Endothelial cell of umbilical vein (primary cell): Measurements from ENCODE around the gene CCR9. TPM values are rescaled to one million over a fixed set of nuclear protein-coding genes. Genes with fewer than 3 reads are reported as not detected.
"Not testable (repeated sequence)": the region's sequence is repeated elsewhere in the genome, so short reads cannot be mapped to it uniquely, and the experiment has no call there.

Source experiments
- BruUV-seq: library from RNA; stranded (reverse); fragments of 400-500 nt; replicated peaks from 2 replicates; lab custom pipeline; 2021; lab: Mats Ljungman, UMichigan
- CTCF ChIA-PET: fragments of 300-600, 350-600 bp; sonication (Branson Sonifier 250); formaldehyde crosslinking; loops from one replicate; lab custom pipeline; 2021; ENCODE audit warnings: antibody characterized with exemption, inconsistent platforms; lab: Charles Lee
- POLR2A ChIA-PET: fragments of 300-600, 350-600 bp; sonication (Branson Sonifier 250); formaldehyde crosslinking; loops from one replicate; lab custom pipeline; 2021; ENCODE audit warnings: antibody characterized with exemption, inconsistent platforms; lab: Charles Lee
- DNase-seq: peaks from one replicate; pipeline ENCODE4 v3.0.0-alpha.2; 2011; ENCODE audit warnings: low read depth, low spot score
- FAIRE-seq: peaks from 2 replicates; lab custom pipeline; 2011; peaks lifted over from hg19 to GRCh38; lab: Jason Lieb, UNC
- H2AFZ ChIP-seq: 2 replicates; pipeline ENCODE4 v1.6.0; 2012; ENCODE audit warnings: low read depth, low read length, control low read depth, inconsistent platforms
- H3K27ac ChIP-seq: 2 replicates; pipeline ENCODE4 v1.5.1; 2011; ENCODE audit warnings: low read depth, mild to moderate bottlenecking, control low read depth, low read length, moderate library complexity; ENCODE audit not compliant: insufficient read depth
- H3K27me3 ChIP-seq, 2 experiments: 2 replicates each; pipeline versions ENCODE4 v1.6.0 to v1.6.1; 2011; ENCODE audit warnings: low read length in 2 of 2, mixed read lengths in 1 of 2; ENCODE audit not compliant: control insufficient read depth in 2 of 2, insufficient read depth in 2 of 2
- H3K36me3 ChIP-seq, 2 experiments: 2 replicates in 1 of 2; 3 replicates in 1 of 2; pipeline ENCODE4 v1.5.1; 2011; ENCODE audit warnings: low read length in 2 of 2, mild to moderate bottlenecking in 1 of 2, moderate library complexity in 1 of 2; ENCODE audit not compliant: control insufficient read depth in 2 of 2, insufficient read depth in 2 of 2; ENCODE audit errors: extremely low read depth in 1 of 2
- H3K4me1 ChIP-seq: 3 replicates; pipeline ENCODE4 v1.5.1; 2011; ENCODE audit warnings: mild to moderate bottlenecking, low read length; ENCODE audit not compliant: control insufficient read depth, insufficient read depth; ENCODE audit errors: extremely low read depth
- H3K4me2 ChIP-seq: 2 replicates; pipeline ENCODE4 v1.6.1; 2011; ENCODE audit warnings: low read length, control low read depth, mixed read lengths; ENCODE audit not compliant: insufficient read depth
- H3K4me3 ChIP-seq, 3 experiments: fragments of 200-600 bp in 1 of 3; sonication (generic), shearing (Covaris generic) in 1 of 3; replicated peaks in 1 of 3; 2 replicates each; pipeline ENCODE4 v1.5.1; 2011 to 2016; ENCODE audit warnings: control low read depth in 3 of 3, low read length in 3 of 3, mild to moderate bottlenecking in 2 of 3, inconsistent platforms in 1 of 3, low read depth in 1 of 3, moderate library complexity in 1 of 3; ENCODE audit not compliant: insufficient read depth in 1 of 3
- H3K79me2 ChIP-seq: 2 replicates; pipeline ENCODE4 v1.6.0; 2012; ENCODE audit warnings: low read length, inconsistent platforms; ENCODE audit not compliant: control insufficient read depth, insufficient read depth
- H3K9ac ChIP-seq: replicated peaks from 2 replicates; pipeline ENCODE3; 2011; ENCODE audit warnings: low read length, control low read depth; ENCODE audit not compliant: insufficient read depth; ENCODE audit errors: extremely low read depth
- H3K9me1 ChIP-seq: replicated peaks from 3 replicates; pipeline ENCODE4 v1.6.0; 2011; ENCODE audit warnings: mild to moderate bottlenecking, low read length; ENCODE audit not compliant: control insufficient read depth, insufficient read depth; ENCODE audit errors: extremely low read depth
- H3K9me3 ChIP-seq: replicated peaks from 2 replicates; pipeline ENCODE4 v1.5.1; 2012; ENCODE audit warnings: low read length, inconsistent platforms; ENCODE audit not compliant: control insufficient read depth, insufficient read depth
- H4K20me1 ChIP-seq: replicated peaks from 2 replicates; pipeline ENCODE3; 2011; ENCODE audit warnings: mild to moderate bottlenecking, low read length; ENCODE audit not compliant: control insufficient read depth, insufficient read depth; ENCODE audit errors: extremely low read depth
- EZH2 ChIP-seq: IDR thresholded peaks from 2 replicates; pipeline ENCODE4 v1.6.1; 2012; ENCODE audit warnings: borderline replicate concordance, low read depth, mild to moderate bottlenecking, moderate library complexity, low read length, inconsistent platforms; ENCODE audit not compliant: severe bottlenecking
- GATA2 ChIP-seq: IDR thresholded peaks from 2 replicates; pipeline ENCODE4 v1.7.0; 2011; ENCODE audit warnings: low read depth, mild to moderate bottlenecking, moderate library complexity, mixed read lengths, low read length; ENCODE audit not compliant: insufficient read length, insufficient read depth
- MYC ChIP-seq: IDR thresholded peaks from one replicate; pipeline ENCODE4 v1.6.1; 2011; ENCODE audit warnings: mild to moderate bottlenecking, low read depth, low read length
- POLR2A ChIP-seq: IDR thresholded peaks from 2 replicates; pipeline ENCODE4 v1.6.1; 2012; ENCODE audit warnings: low read depth, mild to moderate bottlenecking, control low read depth, low read length
- POLR2AphosphoS5 ChIP-seq: IDR thresholded peaks from 2 replicates; pipeline ENCODE4 v1.6.1; 2012; ENCODE audit warnings: low read depth, mild to moderate bottlenecking, control low read depth, low read length, moderate library complexity; ENCODE audit not compliant: insufficient read depth
- dilution Hi-C: fragments of 300-500 bp; cut with MboI; formaldehyde crosslinking; loops from one replicate; pipeline ENCODE4 v1.15.0; 2019; ENCODE audit warnings: low sequenced_read_pairs; ENCODE audit not compliant: extremely low pct_ligation_motif_present
- intact Hi-C: fragments of 100-400 bp; cut with micrococcal nuclease; formaldehyde crosslinking; loops from one replicate; pipeline ENCODE4 v1.10.0; 2022
- polyA plus RNA-seq, 4 experiments: library from polyadenylated mRNA; depleted of rRNA in 3 of 4; stranded (reverse) in 3 of 4; unstranded in 1 of 4; fragments of >200 nt; gene quantifications; 2 replicates each; pipeline versions ENCODE4 v1.2.1 to v1.2.3, GENCODE V29; 2011 to 2012; ENCODE audit warnings: missing spikeins in 1 of 4
- total RNA-seq: library from RNA; stranded (reverse); gene quantifications from 2 replicates; pipeline ENCODE4 v1.2.3, GENCODE V29; 2021
- TF ChIP-seq, protein P1 (sequence below), 2 donors: IDR thresholded peaks; 1 replicate in 1 of 2; 2 replicates in 1 of 2; pipeline ENCODE4 v1.5.1; 2011; ENCODE audit warnings: low read length in 2 of 2, mild to moderate bottlenecking in 2 of 2, moderate library complexity in 2 of 2, control low read depth in 1 of 2, inconsistent platforms in 1 of 2, low read depth in 1 of 2; ENCODE audit not compliant: insufficient read depth in 1 of 2; ENCODE audit errors: extremely low read depth in 1 of 2
- TF ChIP-seq, protein P2 (sequence below): IDR thresholded peaks from 2 replicates; pipeline ENCODE4 v1.6.1; 2011; ENCODE audit not compliant: insufficient read depth, insufficient read length

Gene CCR9
- total and polyA plus RNA-seq, 2 donors (not counting 3 experiments of a cell fraction or from before 2014, with no cell fraction given) = not detected

DNA sequence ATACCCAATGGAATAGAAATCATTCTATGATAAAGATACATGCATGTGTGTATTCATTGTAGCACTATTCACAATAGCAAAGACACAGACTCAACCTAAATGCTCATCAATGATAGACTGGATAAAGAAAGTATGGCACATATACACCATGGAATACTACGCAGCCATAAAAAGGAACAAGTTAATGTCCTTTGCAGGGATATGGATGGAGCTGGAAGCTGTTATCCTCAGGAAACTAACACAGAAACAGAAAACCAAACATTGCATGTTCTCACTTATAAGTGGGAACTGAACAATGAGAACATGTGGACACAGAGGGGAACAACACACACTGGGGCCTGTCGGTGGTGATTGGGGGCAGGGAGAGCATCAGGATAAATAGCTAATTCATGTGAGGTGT, 29.3 kb upstream of the CCR9 start:
- intact Hi-C loops, H3K79me2 ChIP-seq, POLR2A ChIA-PET: not testable (repeated sequence)

GRCh38 chr3:45858809-45859543, 27.4 kb upstream of the CCR9 start:
- no peak for TF ChIP-seq POLR2A
- no peak for TF ChIP-seq GATA2
- TF ChIP-seq, protein P1, sequence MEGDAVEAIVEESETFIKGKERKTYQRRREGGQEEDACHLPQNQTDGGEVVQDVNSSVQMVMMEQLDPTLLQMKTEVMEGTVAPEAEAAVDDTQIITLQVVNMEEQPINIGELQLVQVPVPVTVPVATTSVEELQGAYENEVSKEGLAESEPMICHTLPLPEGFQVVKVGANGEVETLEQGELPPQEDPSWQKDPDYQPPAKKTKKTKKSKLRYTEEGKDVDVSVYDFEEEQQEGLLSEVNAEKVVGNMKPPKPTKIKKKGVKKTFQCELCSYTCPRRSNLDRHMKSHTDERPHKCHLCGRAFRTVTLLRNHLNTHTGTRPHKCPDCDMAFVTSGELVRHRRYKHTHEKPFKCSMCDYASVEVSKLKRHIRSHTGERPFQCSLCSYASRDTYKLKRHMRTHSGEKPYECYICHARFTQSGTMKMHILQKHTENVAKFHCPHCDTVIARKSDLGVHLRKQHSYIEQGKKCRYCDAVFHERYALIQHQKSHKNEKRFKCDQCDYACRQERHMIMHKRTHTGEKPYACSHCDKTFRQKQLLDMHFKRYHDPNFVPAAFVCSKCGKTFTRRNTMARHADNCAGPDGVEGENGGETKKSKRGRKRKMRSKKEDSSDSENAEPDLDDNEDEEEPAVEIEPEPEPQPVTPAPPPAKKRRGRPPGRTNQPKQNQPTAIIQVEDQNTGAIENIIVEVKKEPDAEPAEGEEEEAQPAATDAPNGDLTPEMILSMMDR (IDR thresholded peaks at IDR 0.05; ENCODE audit: extremely low read depth in 1 of 2, insufficient read depth in 1 of 2, low read depth in 1 of 2, low read length in 2 of 2) = no peak
- no peak for TF ChIP-seq MYC
- no peak for TF ChIP-seq POLR2AphosphoS5
- TF ChIP-seq, protein P2, sequence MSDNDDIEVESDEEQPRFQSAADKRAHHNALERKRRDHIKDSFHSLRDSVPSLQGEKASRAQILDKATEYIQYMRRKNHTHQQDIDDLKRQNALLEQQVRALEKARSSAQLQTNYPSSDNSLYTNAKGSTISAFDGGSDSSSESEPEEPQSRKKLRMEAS = no peak
- TF ChIP-seq EZH2 = no peak
- dilution Hi-C loops (no loop called here), intact Hi-C loops (no loop called here)
- DNase-seq (no peak), FAIRE-seq (no peak)
- POLR2A ChIA-PET = no interaction called here
- Histone ChIP-seq H3K27me3 (peaks cover 3 to 14% of the 10 kb centered on the region in 2 experiments), H3K9me3 (no peaks in the 10 kb centered on the region), H3K36me3 (no peaks in the 10 kb centered on the region), H4K20me1 (no peaks in the 10 kb centered on the region), H3K4me2 (no peak overlapping the region), H3K27ac (no peak overlapping the region), H3K4me1 (no peaks in the 10 kb centered on the region), H3K9ac (no peak overlapping the region), H3K79me2 (no peaks in the 10 kb centered on the region), H3K4me3 (no peak overlapping the region), H2AFZ (no peak overlapping the region), H3K9me1 (no peaks in the 10 kb centered on the region)
- no TSS peak for BruUV-seq
- CTCF ChIA-PET = interaction anchor here (0.7 to 1.0 kb wide), 2 partner anchors 9 to 348 kb away, joined by 3 to 4 read pairs; no protein-coding TSS in a partner anchor

More for the DNA sequence above, 29.3 kb upstream of the CCR9 start:
- H4K20me1 ChIP-seq, H3K9ac ChIP-seq, dilution Hi-C loops, FAIRE-seq, H3K4me3 ChIP-seq, DNase-seq, H3K4me1 ChIP-seq, H3K27ac ChIP-seq, H3K9me1 ChIP-seq, CTCF ChIA-PET, H3K36me3 ChIP-seq, H3K4me2 ChIP-seq, H3K9me3 ChIP-seq, BruUV-seq, H2AFZ ChIP-seq: not testable (repeated sequence)
- H3K27me3 ChIP-seq = peaks cover 0 to 12% of the 10 kb centered on the region in 2 experiments
